ENCODE measurements around the gene HIVEP3. TPM values are rescaled to one million over a fixed set of nuclear protein-coding genes. Genes with fewer than 3 reads are reported as not detected.
A peak's percentile ranks its signal among the peaks of the same experiment; 100 is the strongest.

Gene HIVEP3
- total RNA-seq, 2 donors from 2014 or later, result 17.9 to 32.0 TPM

GRCh38 chr1:41518471-41518870 lies 400.3 kb downstream of the HIVEP3 start:
- H3K4me1 Mint-ChIP-seq (ENCODE audit: low read depth in 2 of 2), result peaks cover 3 to 6% of the 10 kb centered on the region in 2 donors
- ATAC-seq (no peak), DNase-seq (ENCODE audit: low spot score) (no peak)
- no peaks in the 10 kb centered on the region for H3K27me3 Mint-ChIP-seq
- no peaks in the 10 kb centered on the region for H3K9me3 Mint-ChIP-seq
- no peaks in the 10 kb centered on the region for H3K36me3 Mint-ChIP-seq
- H3K4me3 Mint-ChIP-seq, result no peak overlapping the region
- H3K27ac Mint-ChIP-seq, result no peak overlapping the region

GRCh38 chr1:41517062-41517438 lies 401.7 kb downstream of the HIVEP3 start:
- H3K4me3 Mint-ChIP-seq, result peak overlapping the region; percentile 58
- no peaks in the 10 kb centered on the region for H3K36me3 Mint-ChIP-seq
- ATAC-seq (no peak), DNase-seq (ENCODE audit: low spot score) (no peak)
- no peaks in the 10 kb centered on the region for H3K27me3 Mint-ChIP-seq
- H3K9me3 Mint-ChIP-seq, result no peaks in the 10 kb centered on the region
- H3K4me1 Mint-ChIP-seq (ENCODE audit: low read depth in 2 of 2), result peaks cover 3 to 6% of the 10 kb centered on the region in 2 donors
- H3K27ac Mint-ChIP-seq, result no peak overlapping the region

- ATAC-seq (peak; percentile 82 to 89), DNase-seq (ENCODE audit: low spot score) (peak; percentile 83)
- no peaks in the 10 kb centered on the region for H3K36me3 Mint-ChIP-seq
- no peak overlapping the region for H3K27ac Mint-ChIP-seq
- H3K27me3 Mint-ChIP-seq, result no peaks in the 10 kb centered on the region
- H3K4me1 Mint-ChIP-seq (ENCODE audit: low read depth in 2 of 2), result peaks cover 3 to 6% of the 10 kb centered on the region in 2 donors
- H3K4me3 Mint-ChIP-seq, result peak overlapping the region; percentile 58
- H3K9me3 Mint-ChIP-seq, result no peaks in the 10 kb centered on the region
These were observed 402.3 kb downstream of the HIVEP3 start for GRCh38 chr1:41516168-41517061.

GRCh38 chr1:41515778-41516167 lies 402.9 kb downstream of the HIVEP3 start:
- H3K9me3 Mint-ChIP-seq, result no peaks in the 10 kb centered on the region
- no peak for DNase-seq (ENCODE audit: low spot score)
- H3K4me3 Mint-ChIP-seq, result no peak overlapping the region
- ATAC-seq, result no peak
- H3K36me3 Mint-ChIP-seq, result no peaks in the 10 kb centered on the region
- H3K27ac Mint-ChIP-seq, result no peak overlapping the region
- H3K4me1 Mint-ChIP-seq (ENCODE audit: low read depth in 2 of 2), result peaks cover 3 to 6% of the 10 kb centered on the region in 2 donors
- H3K27me3 Mint-ChIP-seq, result no peaks in the 10 kb centered on the region

- Mint-ChIP-seq H3K4me3 (no peak overlapping the region), H3K9me3 (no peaks in the 10 kb centered on the region), H3K27me3 (no peaks in the 10 kb centered on the region), H3K36me3 (no peaks in the 10 kb centered on the region), H3K27ac (no peak overlapping the region), H3K4me1 (ENCODE audit: low read depth in 2 of 2) (peaks cover 3 to 6% of the 10 kb centered on the region in 2 donors)
- no peak for DNase-seq (ENCODE audit: low spot score)
- no peak for ATAC-seq
These were observed 403.5 kb downstream of the HIVEP3 start for GRCh38 chr1:41515131-41515678.

GRCh38 chr1:41514381-41514780 lies 404.3 kb downstream of the HIVEP3 start:
- Mint-ChIP-seq H3K4me3 (no peak overlapping the region), H3K36me3 (no peaks in the 10 kb centered on the region), H3K27ac (no peak overlapping the region), H3K27me3 (no peaks in the 10 kb centered on the region), H3K9me3 (no peaks in the 10 kb centered on the region), H3K4me1 (ENCODE audit: low read depth in 2 of 2) (peaks cover 3 to 6% of the 10 kb centered on the region in 2 donors)
- DNase-seq (ENCODE audit: low spot score) (no peak), ATAC-seq (no peak)

GRCh38 chr1:41513383-41513735 lies 405.4 kb downstream of the HIVEP3 start:
- no peaks in the 10 kb centered on the region for H3K27me3 Mint-ChIP-seq
- no peak overlapping the region for H3K27ac Mint-ChIP-seq
- no peaks in the 10 kb centered on the region for H3K9me3 Mint-ChIP-seq
- H3K4me3 Mint-ChIP-seq, result no peak overlapping the region
- ATAC-seq (no peak), DNase-seq (ENCODE audit: low spot score) (no peak)
- H3K36me3 Mint-ChIP-seq, result no peaks in the 10 kb centered on the region
- H3K4me1 Mint-ChIP-seq (ENCODE audit: low read depth in 2 of 2), result peaks cover 3 to 6% of the 10 kb centered on the region in 2 donors

GRCh38 chr1:41512701-41513382 lies 405.9 kb downstream of the HIVEP3 start:
- ATAC-seq (no peak), DNase-seq (ENCODE audit: low spot score) (no peak)
- no peaks in the 10 kb centered on the region for H3K36me3 Mint-ChIP-seq
- H3K4me3 Mint-ChIP-seq, result no peak overlapping the region
- H3K9me3 Mint-ChIP-seq, result no peaks in the 10 kb centered on the region
- H3K4me1 Mint-ChIP-seq (ENCODE audit: low read depth in 2 of 2), result peaks cover 3 to 6% of the 10 kb centered on the region in 2 donors
- no peaks in the 10 kb centered on the region for H3K27me3 Mint-ChIP-seq
- H3K27ac Mint-ChIP-seq, result no peak overlapping the region

GRCh38 chr1:41511239-41511540 lies 407.5 kb downstream of the HIVEP3 start:
- H3K27ac Mint-ChIP-seq, result no peak overlapping the region
- no peaks in the 10 kb centered on the region for H3K27me3 Mint-ChIP-seq
- no peaks in the 10 kb centered on the region for H3K36me3 Mint-ChIP-seq
- no peak for ATAC-seq
- H3K9me3 Mint-ChIP-seq, result no peaks in the 10 kb centered on the region
- no peak for DNase-seq (ENCODE audit: low spot score)
- peaks cover 0 to 3% of the 10 kb centered on the region in 2 donors for H3K4me1 Mint-ChIP-seq (ENCODE audit: low read depth in 2 of 2)
- H3K4me3 Mint-ChIP-seq, result no peak overlapping the region

- Mint-ChIP-seq H3K9me3 (no peaks in the 10 kb centered on the region), H3K4me3 (no peak overlapping the region), H3K4me1 (ENCODE audit: low read depth in 2 of 2) (peaks cover 0 to under 1% of the 10 kb centered on the region in 2 donors), H3K36me3 (no peaks in the 10 kb centered on the region), H3K27me3 (no peaks in the 10 kb centered on the region), H3K27ac (no peak overlapping the region)
- ATAC-seq (no peak), DNase-seq (ENCODE audit: low spot score) (no peak)
These were observed 408.0 kb downstream of the HIVEP3 start for GRCh38 chr1:41510531-41511238.

GRCh38 chr1:41509270-41509671 lies 409.5 kb downstream of the HIVEP3 start:
- Mint-ChIP-seq H3K27me3 (no peaks in the 10 kb centered on the region), H3K4me3 (no peak overlapping the region), H3K27ac (no peak overlapping the region), H3K4me1 (ENCODE audit: low read depth in 2 of 2) (peaks cover 4 to 5% of the 10 kb centered on the region in 2 donors), H3K9me3 (no peaks in the 10 kb centered on the region), H3K36me3 (no peaks in the 10 kb centered on the region)
- ATAC-seq (no peak), DNase-seq (ENCODE audit: low spot score) (no peak)

GRCh38 chr1:41508290-41508689 lies 410.4 kb downstream of the HIVEP3 start:
- Mint-ChIP-seq H3K27ac (no peak overlapping the region), H3K4me1 (ENCODE audit: low read depth in 2 of 2) (peaks cover 7 to 8% of the 10 kb centered on the region in 2 donors), H3K36me3 (no peaks in the 10 kb centered on the region), H3K4me3 (no peak overlapping the region), H3K27me3 (no peaks in the 10 kb centered on the region), H3K9me3 (no peaks in the 10 kb centered on the region)
- DNase-seq (ENCODE audit: low spot score) (no peak), ATAC-seq (no peak)

- H3K27me3 Mint-ChIP-seq, result no peaks in the 10 kb centered on the region
- H3K27ac Mint-ChIP-seq, result no peak overlapping the region
- H3K4me3 Mint-ChIP-seq, result no peak overlapping the region
- no peaks in the 10 kb centered on the region for H3K36me3 Mint-ChIP-seq
- ATAC-seq (no peak), DNase-seq (ENCODE audit: low spot score) (no peak)
- no peaks in the 10 kb centered on the region for H3K9me3 Mint-ChIP-seq
- H3K4me1 Mint-ChIP-seq (ENCODE audit: low read depth in 2 of 2), result peaks cover 7 to 8% of the 10 kb centered on the region in 2 donors
These were observed 410.9 kb downstream of the HIVEP3 start for GRCh38 chr1:41507836-41508235.
